CD8-positive, alpha-beta memory T cell (primary cell): ENCODE data around the gene IFI27. TPM values are rescaled to one million over a fixed set of nuclear protein-coding genes. Genes with fewer than 3 reads are reported as not detected.
"Not testable (repeated sequence)": the region's sequence is repeated elsewhere in the genome, so short reads cannot be mapped to it uniquely, and the experiment has no call there.

Source experiments
- CTCF ChIA-PET: fragments of 350-600 bp; sonication (Branson Sonifier 250); formaldehyde crosslinking; loops from one replicate; lab custom pipeline; 2021; ENCODE audit warnings: antibody characterized with exemption; lab: Charles Lee
- POLR2A ChIA-PET: fragments of 350-600 bp; sonication (Branson Sonifier 250); formaldehyde crosslinking; loops from one replicate; lab custom pipeline; 2021; ENCODE audit warnings: antibody characterized with exemption; lab: Charles Lee
- DNase-seq, 5 donors: peaks; one replicate each; pipeline versions ENCODE4 v3.0.0 to v3.0.0-alpha.2; 2020 to 2022; ENCODE audit warnings: mixed read lengths in 1 of 5
- H3K27ac ChIP-seq: one replicate; pipeline ENCODE4 v1.7.0; 2013; ENCODE audit warnings: low read depth, mild to moderate bottlenecking, low read length, moderate library complexity
- H3K27me3 ChIP-seq: 2 replicates; pipeline ENCODE4 v1.7.0; 2013; ENCODE audit warnings: low read length, mild to moderate bottlenecking; ENCODE audit not compliant: insufficient read depth, poor library complexity, severe bottlenecking
- H3K36me3 ChIP-seq: 2 replicates; pipeline ENCODE4 v1.7.0; 2013; ENCODE audit warnings: mild to moderate bottlenecking, low read length, moderate library complexity; ENCODE audit not compliant: insufficient read depth
- H3K4me1 ChIP-seq: 2 replicates; pipeline ENCODE4 v1.7.0; 2013; ENCODE audit warnings: mild to moderate bottlenecking, low read length, moderate library complexity; ENCODE audit not compliant: insufficient read depth
- H3K4me3 ChIP-seq: 2 replicates; pipeline ENCODE4 v1.7.0; 2013; ENCODE audit warnings: mild to moderate bottlenecking, low read length
- H3K9me3 ChIP-seq: 2 replicates; pipeline ENCODE4 v1.7.0; 2013; ENCODE audit warnings: mild to moderate bottlenecking, low read length
- H3K27ac Mint-ChIP-seq, 8 donors: one replicate each; pipeline ENCODE4 v1.8.0; 2020 to 2021; ENCODE audit warnings: mixed read lengths in 8 of 8, mild to moderate bottlenecking in 6 of 8, inconsistent platforms in 3 of 8, moderate library complexity in 3 of 8
- H3K27me3 Mint-ChIP-seq, 2 donors: one replicate each; pipeline ENCODE4 v1.8.0; 2020 to 2021; ENCODE audit warnings: mixed read lengths in 2 of 2, mild to moderate bottlenecking in 1 of 2, moderate library complexity in 1 of 2
- H3K36me3 Mint-ChIP-seq, 3 donors: one replicate each; pipeline ENCODE4 v1.8.0; 2020 to 2021; ENCODE audit warnings: mixed read lengths in 3 of 3, inconsistent platforms in 1 of 3, mild to moderate bottlenecking in 1 of 3
- H3K4me1 Mint-ChIP-seq, 3 donors: one replicate each; pipeline ENCODE4 v1.8.0; 2020 to 2021; ENCODE audit warnings: mixed read lengths in 3 of 3, inconsistent platforms in 1 of 3, mild to moderate bottlenecking in 1 of 3
- H3K4me3 Mint-ChIP-seq, 7 donors: one replicate each; pipeline ENCODE4 v1.8.0; 2020 to 2021; ENCODE audit warnings: mixed read lengths in 7 of 7, mild to moderate bottlenecking in 6 of 7, moderate library complexity in 4 of 7, inconsistent platforms in 2 of 7
- H3K9me3 Mint-ChIP-seq, 5 donors: one replicate each; pipeline ENCODE4 v1.8.0; 2020 to 2022; ENCODE audit warnings: mixed read lengths in 5 of 5, mild to moderate bottlenecking in 3 of 5, moderate library complexity in 2 of 5, inconsistent platforms in 1 of 5
- polyA plus RNA-seq: library from polyadenylated mRNA; unstranded; fragments of 300-500 nt; fragmentation: Illumina TruSeq; gene quantifications from one replicate; pipeline ENCODE4 v1.2.3, GENCODE V29; 2021
- total RNA-seq, 2 experiments: library from RNA; stranded (reverse); gene quantifications; one replicate each; pipeline ENCODE4 v1.2.3, GENCODE V29; 2021

IFI27 gene
- 1 to 10 TPM; 1.3 TPM for total RNA-seq
- polyA plus RNA-seq = 5.5 TPM

GRCh38 chr14:94110552-94111181 is at the start of gene IFI27:
Gene IFI27 (plus strand): TSS chr14:94110736.
- DNase-seq = no peak
- no peaks in the 10 kb centered on the region for H3K4me1 Mint-ChIP-seq
- no peak within 1 kb of the TSS for H3K27ac Mint-ChIP-seq
- CTCF ChIA-PET = interaction anchor here (1.3 kb wide), 1 partner anchor 54 kb away, joined by 3 read pairs; no protein-coding TSS in a partner anchor
- no peaks in the 10 kb centered on the region for H3K9me3 ChIP-seq
- H3K36me3 Mint-ChIP-seq = no peaks in the 10 kb centered on the region
- no peak within 1 kb of the TSS for H3K4me3 Mint-ChIP-seq
- H3K4me3 ChIP-seq = no peak within 1 kb of the TSS
- H3K9me3 Mint-ChIP-seq = no peaks in the 10 kb centered on the region
- H3K36me3 ChIP-seq = no peaks in the 10 kb centered on the region
- no peaks in the 10 kb centered on the region for H3K27me3 ChIP-seq
- H3K27ac ChIP-seq = no peak within 1 kb of the TSS
- H3K27me3 Mint-ChIP-seq = peaks cover 8 to 13% of the 10 kb centered on the region in 2 donors
- H3K4me1 ChIP-seq = no peaks in the 10 kb centered on the region
- POLR2A ChIA-PET = no interaction called here

GRCh38 chr14:94062344-94062940 is 48.1 kb upstream of the IFI27 start:
- Histone ChIP-seq H3K27me3 (no peaks in the 10 kb centered on the region), H3K27ac (no peak overlapping the region), H3K36me3 (peaks cover 60% of the 10 kb centered on the region), H3K9me3 (no peaks in the 10 kb centered on the region), H3K4me1 (peaks cover 51% of the 10 kb centered on the region), H3K4me3 (no peak overlapping the region)
- Mint-ChIP-seq H3K36me3 (peaks cover 0 to 90% (median 22%) of the 10 kb centered on the region in 3 donors), H3K4me1 (peaks cover 79 to 95% (median 95%) of the 10 kb centered on the region in 3 donors), H3K27ac (peak overlapping the region in 1 of 8 donors; percentile 55), H3K27me3 (peaks cover 0 to 3% of the 10 kb centered on the region in 2 donors), H3K9me3 (no peaks in the 10 kb centered on the region), H3K4me3 (peak overlapping the region in 1 of 7 donors; percentile 10)
- CTCF ChIA-PET = no interaction called here
- no peak for DNase-seq
- POLR2A ChIA-PET = no interaction called here

- no peak overlapping the region for H3K4me3 ChIP-seq
- POLR2A ChIA-PET = no interaction called here
- peaks cover 84 to 97% (median 95%) of the 10 kb centered on the region in 3 donors for H3K4me1 Mint-ChIP-seq
- peak overlapping the region in 7 of 8 donors; percentile 44 to 96 (median 67) for H3K27ac Mint-ChIP-seq
- H3K36me3 ChIP-seq = peaks cover 23% of the 10 kb centered on the region
- peaks cover 26 to 80% (median 34%) of the 10 kb centered on the region in 3 donors for H3K36me3 Mint-ChIP-seq
- H3K27me3 ChIP-seq = no peaks in the 10 kb centered on the region
- peaks cover 7% of the 10 kb centered on the region for H3K9me3 ChIP-seq
- CTCF ChIA-PET = interaction anchor here (1.8 kb wide), 1 partner anchor 70 kb away, joined by 4 read pairs; no protein-coding TSS in a partner anchor
- peaks cover 8 to 16% (median 9%) of the 10 kb centered on the region in 5 donors for H3K9me3 Mint-ChIP-seq
- H3K27me3 Mint-ChIP-seq = peaks cover 0 to 1% of the 10 kb centered on the region in 2 donors
- peak overlapping the region in 4 of 7 donors; percentile 4 to 57 (median 26) for H3K4me3 Mint-ChIP-seq
- no peak overlapping the region for H3K27ac ChIP-seq
- H3K4me1 ChIP-seq = peaks cover 38% of the 10 kb centered on the region
- no peak for DNase-seq
Measured at GRCh38 chr14:94066089-94066676, 44.4 kb upstream of the IFI27 start.

GRCh38 chr14:94072076-94072475 is 38.5 kb upstream of the IFI27 start:
- CTCF ChIA-PET, H3K4me3 ChIP-seq, H3K27me3 Mint-ChIP-seq, DNase-seq, H3K36me3 ChIP-seq, H3K27ac ChIP-seq, H3K27me3 ChIP-seq, POLR2A ChIA-PET: not testable (repeated sequence)
- Mint-ChIP-seq H3K36me3 (peaks cover 38 to 69% (median 68%) of the 10 kb centered on the region in 3 donors), H3K4me3 (peak overlapping the region in 5 of 7 donors; percentile 20 to 56 (median 40)), H3K27ac (peak overlapping the region in 1 of 8 donors; percentile 23), H3K9me3 (peaks cover 26 to 33% (median 28%) of the 10 kb centered on the region in 5 donors), H3K4me1 (peaks cover 78 to 88% (median 87%) of the 10 kb centered on the region in 3 donors)
- Histone ChIP-seq H3K4me1 (peaks cover 29% of the 10 kb centered on the region), H3K9me3 (peaks cover 10% of the 10 kb centered on the region)

GRCh38 chr14:94074534-94074933 is 36.0 kb upstream of the IFI27 start:
- Mint-ChIP-seq H3K4me3 (peak overlapping the region; percentile 31 to 68 (median 55)), H3K4me1 (peaks cover 76 to 87% (median 85%) of the 10 kb centered on the region in 3 donors), H3K27ac (peak overlapping the region in 1 of 8 donors; percentile 6), H3K27me3 (no peaks in the 10 kb centered on the region), H3K36me3 (peaks cover 40 to 78% (median 69%) of the 10 kb centered on the region in 3 donors), H3K9me3 (peaks cover 18 to 26% (median 21%) of the 10 kb centered on the region in 5 donors)
- no peak for DNase-seq
- ChIA-PET CTCF (no interaction called here), POLR2A (no interaction called here)
- Histone ChIP-seq H3K36me3 (peaks cover 17% of the 10 kb centered on the region), H3K9me3 (peaks cover 10% of the 10 kb centered on the region), H3K4me3 (no peak overlapping the region), H3K27ac (no peak overlapping the region), H3K27me3 (no peaks in the 10 kb centered on the region), H3K4me1 (peaks cover 40% of the 10 kb centered on the region)

- peaks cover 75 to 87% (median 84%) of the 10 kb centered on the region in 3 donors for H3K4me1 Mint-ChIP-seq
Measured at GRCh38 chr14:94075008-94075407, 35.5 kb upstream of the IFI27 start.

GRCh38 chr14:94077111-94077821 is 33.3 kb upstream of the IFI27 start:
- peaks cover 43% of the 10 kb centered on the region for H3K4me1 ChIP-seq
- peak overlapping the region; percentile 94 to 100 (median 99) for H3K4me3 Mint-ChIP-seq
- peaks cover 16 to 19% (median 17%) of the 10 kb centered on the region in 5 donors for H3K9me3 Mint-ChIP-seq
- ChIA-PET CTCF (no interaction called here), POLR2A (no interaction called here)
- peaks cover 17% of the 10 kb centered on the region for H3K36me3 ChIP-seq
- peak overlapping the region; percentile 83 for H3K4me3 ChIP-seq
- H3K4me1 Mint-ChIP-seq = peaks cover 73 to 82% (median 78%) of the 10 kb centered on the region in 3 donors
- peaks cover 30 to 74% (median 50%) of the 10 kb centered on the region in 3 donors for H3K36me3 Mint-ChIP-seq
- no peaks in the 10 kb centered on the region for H3K27me3 ChIP-seq
- H3K27ac Mint-ChIP-seq = peak overlapping the region in 3 of 8 donors; percentile 5 to 100 (median 44)
- DNase-seq = no peak
- H3K9me3 ChIP-seq = peaks cover 3% of the 10 kb centered on the region
- no peak overlapping the region for H3K27ac ChIP-seq
- H3K27me3 Mint-ChIP-seq = peaks cover 0 to 2% of the 10 kb centered on the region in 2 donors

More at GRCh38 chr14:94075008-94075407, 35.5 kb upstream of the IFI27 start:
- Histone ChIP-seq H3K27me3 (no peaks in the 10 kb centered on the region), H3K9me3 (peaks cover 8% of the 10 kb centered on the region), H3K4me3 (peak overlapping the region; percentile 14), H3K27ac (no peak overlapping the region), H3K4me1 (peaks cover 39% of the 10 kb centered on the region), H3K36me3 (peaks cover 17% of the 10 kb centered on the region)
- peaks cover 18 to 26% (median 21%) of the 10 kb centered on the region in 5 donors for H3K9me3 Mint-ChIP-seq
- H3K27me3 Mint-ChIP-seq = no peaks in the 10 kb centered on the region
- DNase-seq = no peak
- H3K4me3 Mint-ChIP-seq = peak overlapping the region; percentile 65 to 75 (median 73)
- H3K36me3 Mint-ChIP-seq = peaks cover 41 to 78% (median 67%) of the 10 kb centered on the region in 3 donors
- peak overlapping the region in 1 of 8 donors; percentile 6 for H3K27ac Mint-ChIP-seq
- ChIA-PET CTCF (no interaction called here), POLR2A (no interaction called here)
